ENCODE measurements around the gene MYO7A.

MYO7A gene

GRCh38 chr11:77129069-77129841, 1.2 kb downstream of the MYO7A start:
- no peak for DNase-seq

- DNase-seq = no peak
These were observed 2.1 kb downstream of the MYO7A start for GRCh38 chr11:77129842-77130756.

- DNase-seq = no peak
These were observed 2.9 kb downstream of the MYO7A start for GRCh38 chr11:77130763-77131513.

- no peak for DNase-seq
These were observed 3.5 kb downstream of the MYO7A start for GRCh38 chr11:77131560-77131959.

- no peak for DNase-seq
These were observed 7.0 kb downstream of the MYO7A start for GRCh38 chr11:77135069-77135468.

GRCh38 chr11:77136074-77136473, 8.0 kb downstream of the MYO7A start:
- DNase-seq = no peak

GRCh38 chr11:77136784-77137420, 8.9 kb downstream of the MYO7A start:
- DNase-seq = no peak

GRCh38 chr11:77137421-77137820, 9.4 kb downstream of the MYO7A start:
- DNase-seq = no peak

- DNase-seq = no peak
These were observed 10.1 kb downstream of the MYO7A start for GRCh38 chr11:77138106-77138649.

- no peak for DNase-seq
These were observed 11.2 kb downstream of the MYO7A start for GRCh38 chr11:77139201-77139600.

- DNase-seq = no peak
These were observed 12.3 kb downstream of the MYO7A start for GRCh38 chr11:77140231-77140851.

- DNase-seq = no peak
These were observed 13.0 kb downstream of the MYO7A start for GRCh38 chr11:77141034-77141433.

GRCh38 chr11:77141475-77141874, 13.4 kb downstream of the MYO7A start:
- no peak for DNase-seq

GRCh38 chr11:77142091-77142975, 14.3 kb downstream of the MYO7A start:
- DNase-seq = no peak

GRCh38 chr11:77143405-77144020, 15.5 kb downstream of the MYO7A start:
- no peak for DNase-seq

GRCh38 chr11:77144196-77144856, 16.3 kb downstream of the MYO7A start:
- DNase-seq = peak; percentile 46

- DNase-seq = no peak
These were observed 16.9 kb downstream of the MYO7A start for GRCh38 chr11:77144857-77145428.

- DNase-seq = peak; percentile 36
These were observed 18.4 kb downstream of the MYO7A start for GRCh38 chr11:77146261-77147035.

GRCh38 chr11:77147036-77147315, 18.9 kb downstream of the MYO7A start:
- DNase-seq = no peak
